ENCODE data around the gene MTA1.

GRCh38 chr14:105496831-105497591, 77.4 kb downstream of the MTA1 start:
- TF ChIP-seq CTCF (IDR thresholded peaks at IDR 0.05), result no peak
- TF ChIP-seq POLR2A (IDR thresholded peaks at IDR 0.05), result no peak

Data from adrenal gland (tissue), 5 donors.